HTERT RPE-1 (cell line): ENCODE results near the gene DDAH1.

Experiments used
- in situ Hi-C: fragments of 300-500 bp; cut with MboI; formaldehyde crosslinking; loops from 4 replicates; pipeline ENCODE4 v1.14.3; 2020; ENCODE audit warnings: low sequenced_read_pairs

DDAH1 gene

DNA sequence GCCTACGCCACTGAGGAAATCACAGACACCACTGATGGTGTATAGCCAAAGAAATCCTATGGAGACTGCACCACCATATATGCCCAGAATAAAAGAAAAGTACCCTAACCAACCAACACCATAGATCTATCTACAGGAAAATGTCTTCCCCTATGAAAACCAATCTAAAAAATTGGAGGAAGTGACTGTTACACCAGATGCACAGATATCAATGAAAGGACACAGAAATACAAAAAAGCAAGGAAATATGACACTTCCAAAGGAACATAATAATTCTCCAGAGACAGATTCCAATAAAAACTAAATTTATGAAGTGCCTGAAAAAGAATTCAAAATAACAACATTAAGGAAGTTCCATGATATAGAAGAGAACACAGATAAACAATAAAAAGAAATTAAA is 131.8 kb downstream of the DDAH1 start:
- in situ Hi-C loops, result no loop called here

GRCh38 chr1:85332575-85332974 is 132.4 kb downstream of the DDAH1 start:
- in situ Hi-C loops, result no loop called here

- in situ Hi-C loops, result no loop called here
Observed at GRCh38 chr1:85330711-85331290, 134.2 kb downstream of the DDAH1 start.

DNA sequence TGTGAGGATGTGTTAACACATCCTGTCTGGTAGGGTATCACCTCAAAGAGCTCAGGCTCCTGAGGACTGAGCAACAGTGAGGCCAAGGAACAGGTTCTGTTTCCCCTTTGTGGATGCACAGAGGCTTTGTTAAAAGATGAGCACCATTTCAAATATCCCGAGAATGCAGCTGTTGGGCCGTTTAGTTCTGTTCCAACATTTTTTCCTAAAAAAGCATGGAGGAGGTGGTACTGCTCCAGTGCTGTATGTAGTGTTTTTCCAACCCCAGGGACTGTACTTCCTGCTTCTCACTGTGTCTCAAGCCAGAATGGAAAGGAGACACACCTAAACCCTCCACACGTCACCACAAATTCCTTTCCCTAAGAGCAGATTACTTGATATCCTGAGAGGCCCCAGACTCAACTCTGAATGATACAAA is 134.7 kb downstream of the DDAH1 start:
- in situ Hi-C loops, result no loop called here

DNA sequence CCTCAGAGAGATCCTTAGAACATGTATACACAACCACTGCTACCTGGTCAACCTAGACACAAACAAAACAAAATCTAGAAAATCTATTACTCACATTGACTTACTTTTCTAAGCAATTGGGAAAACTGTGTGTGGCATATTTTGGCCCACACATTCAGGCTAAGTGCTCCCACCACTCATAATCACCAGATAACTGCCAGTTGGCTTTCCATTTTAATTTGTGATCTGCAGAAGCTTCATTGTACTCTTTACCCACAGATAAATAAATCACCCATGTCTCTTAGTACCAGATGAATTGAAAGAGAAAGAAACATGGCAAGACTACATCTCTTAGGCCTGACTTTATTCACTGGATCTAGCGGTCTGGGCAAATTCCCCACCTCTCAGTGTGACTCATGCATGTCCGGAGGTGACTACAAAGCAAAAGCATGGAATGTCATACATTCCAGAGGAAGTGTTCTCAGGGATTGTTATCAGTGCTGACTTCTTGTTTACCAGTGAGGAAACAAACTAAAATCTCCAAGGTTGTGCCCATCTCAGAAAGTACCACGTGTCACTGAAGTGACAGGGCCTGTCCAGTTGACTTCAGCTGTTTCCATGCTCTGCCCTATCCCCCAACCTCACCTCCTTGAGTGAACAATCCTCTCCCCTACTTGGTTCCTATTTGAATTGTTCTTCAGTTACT is 136.1 kb downstream of the DDAH1 start:
- in situ Hi-C loops, result no loop called here

- in situ Hi-C loops, result no loop called here
Observed at GRCh38 chr1:85327759-85328158, 137.2 kb downstream of the DDAH1 start.

GRCh38 chr1:85326851-85327250 is 138.1 kb downstream of the DDAH1 start:
- in situ Hi-C loops, result no loop called here

- in situ Hi-C loops, result no loop called here
Observed at GRCh38 chr1:85326336-85326735, 138.6 kb downstream of the DDAH1 start.

DNA sequence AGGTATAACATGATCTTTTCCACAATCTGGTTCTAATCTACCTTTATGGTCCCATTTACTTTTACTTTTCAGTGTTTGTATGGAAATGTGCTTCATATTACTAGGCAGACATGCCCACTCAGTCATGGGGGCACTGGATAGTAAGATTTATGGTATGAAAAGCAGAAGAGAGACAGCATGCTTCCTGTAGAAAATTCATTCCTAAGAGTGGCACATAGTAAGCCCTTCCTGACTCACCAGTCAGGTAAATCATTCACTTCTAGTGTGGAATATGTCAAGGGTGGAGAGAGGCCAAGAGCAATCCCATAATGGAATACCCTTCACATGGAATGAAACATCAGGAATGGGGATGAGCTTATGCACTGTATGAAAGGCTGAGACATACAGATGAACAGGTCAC is 139.0 kb downstream of the DDAH1 start:
- in situ Hi-C loops, result no loop called here

- in situ Hi-C loops, result no loop called here
Observed at GRCh38 chr1:85323770-85324169, 141.2 kb downstream of the DDAH1 start.

DNA sequence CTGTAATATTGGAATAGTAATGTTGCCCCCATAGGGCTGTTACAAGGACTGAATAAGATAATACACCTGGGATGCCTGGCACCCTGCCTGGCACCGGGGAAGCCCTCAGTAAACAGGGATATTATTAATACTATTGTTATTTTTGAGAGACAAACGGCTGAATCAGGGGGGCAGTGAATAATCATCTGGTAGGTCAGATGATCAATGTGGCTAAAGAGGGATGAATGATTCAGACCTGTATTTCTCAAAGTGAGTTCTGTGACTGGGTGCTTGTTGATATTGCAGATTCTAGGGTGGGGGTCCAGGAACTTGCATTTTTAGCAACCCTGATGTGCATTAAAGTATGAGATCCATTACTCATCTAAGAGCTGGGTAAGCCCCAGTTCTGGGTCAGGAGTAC is 142.3 kb downstream of the DDAH1 start:
- in situ Hi-C loops, result no loop called here

DNA sequence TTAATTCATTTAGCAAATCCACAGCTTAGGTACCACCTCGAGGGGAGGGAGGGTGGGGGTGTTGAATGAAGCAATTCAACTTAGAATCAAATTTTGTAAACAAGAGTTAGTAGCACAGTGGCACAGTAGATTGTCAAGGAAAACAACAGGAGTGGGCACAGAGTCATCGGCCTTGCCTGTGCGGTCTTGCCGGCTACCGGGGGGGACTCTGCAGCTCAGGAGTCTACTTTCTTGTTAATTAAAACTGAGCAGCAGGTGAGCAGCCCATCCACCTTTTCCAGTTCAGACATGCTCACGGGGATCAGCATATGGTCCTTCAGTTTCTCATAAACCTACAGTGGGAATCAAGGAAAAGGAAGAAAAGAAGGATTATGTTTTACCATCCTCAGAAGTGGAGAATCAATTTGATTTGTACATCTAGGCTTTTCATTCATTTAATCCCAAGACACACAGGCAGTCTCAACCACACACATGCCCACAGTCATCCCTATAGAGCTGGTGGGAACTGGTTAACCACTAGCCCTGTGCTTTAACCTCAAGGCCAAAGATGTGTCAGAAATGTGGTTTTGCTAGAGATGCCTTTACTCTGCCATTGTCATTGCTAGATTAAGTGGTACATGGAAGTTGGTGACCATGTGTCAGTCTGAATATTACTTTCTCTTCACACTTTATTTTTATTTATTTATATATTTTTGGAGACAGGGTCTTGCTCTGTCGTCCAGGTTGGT is 143.6 kb downstream of the DDAH1 start:
- in situ Hi-C loops, result no loop called here

DNA sequence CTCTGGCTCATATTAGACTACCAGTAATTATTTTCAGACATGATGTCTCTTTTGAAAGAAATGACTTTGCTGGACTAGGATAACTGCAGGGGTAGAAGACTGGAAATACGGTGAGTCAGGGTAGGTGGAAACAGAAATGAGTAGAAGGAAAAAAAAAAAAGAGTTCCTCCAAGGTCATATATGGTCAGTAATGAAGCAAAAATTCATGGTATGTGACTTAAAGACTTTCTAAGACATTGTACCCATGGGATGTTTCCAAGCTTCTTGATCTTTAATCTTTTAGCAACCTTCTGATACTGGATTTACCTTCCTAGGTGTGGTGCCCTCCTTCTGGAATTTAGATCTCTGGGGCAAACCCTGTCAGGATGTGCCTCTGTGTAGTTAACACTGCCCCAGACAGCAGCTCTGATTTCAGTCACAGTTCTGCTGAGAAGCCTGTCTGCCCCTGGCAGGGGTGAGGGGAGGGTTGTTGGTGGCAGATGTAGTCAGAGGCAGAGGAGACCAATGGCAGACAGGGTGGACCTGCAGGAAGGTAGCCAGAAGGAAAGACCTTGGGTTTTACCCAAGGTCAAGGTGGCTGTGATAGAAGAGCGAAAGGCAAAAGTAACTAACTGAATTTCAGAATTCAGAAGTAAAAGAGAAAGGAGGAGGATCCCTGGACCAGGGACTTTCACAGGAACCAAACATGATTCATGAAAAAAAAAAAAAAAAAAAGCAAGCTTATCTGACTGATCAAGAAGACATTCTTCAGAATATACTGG is 144.4 kb downstream of the DDAH1 start:
- in situ Hi-C loops, result no loop called here

- in situ Hi-C loops, result no loop called here
Observed at GRCh38 chr1:85319931-85320330, 145.0 kb downstream of the DDAH1 start.

- in situ Hi-C loops, result no loop called here
Observed at GRCh38 chr1:85319491-85319890, 145.5 kb downstream of the DDAH1 start.

- in situ Hi-C loops, result no loop called here
Observed at GRCh38 chr1:85318217-85318616, 146.7 kb downstream of the DDAH1 start.

- in situ Hi-C loops, result no loop called here
Observed at GRCh38 chr1:85317560-85317959, 147.4 kb downstream of the DDAH1 start.

DNA sequence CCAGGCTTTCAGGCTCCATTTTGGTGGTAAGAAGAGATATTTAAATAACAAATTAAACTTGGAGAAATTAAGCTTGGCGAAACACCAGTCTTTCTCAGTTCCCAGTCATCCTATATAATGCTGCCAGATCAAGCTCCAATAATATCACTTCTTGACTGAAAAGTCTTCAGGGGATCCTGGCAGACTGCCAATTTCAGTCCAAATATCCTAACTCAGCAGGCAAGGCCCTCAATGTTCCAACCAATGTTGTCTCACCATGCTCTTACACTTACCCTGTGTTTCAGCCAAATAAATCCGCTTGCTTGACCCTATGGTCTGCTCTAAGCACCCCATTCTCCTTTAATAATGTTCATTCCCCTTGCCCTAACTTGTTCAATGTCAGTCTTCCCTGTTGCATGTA is 148.6 kb downstream of the DDAH1 start:
- in situ Hi-C loops, result no loop called here

- in situ Hi-C loops, result no loop called here
Observed at GRCh38 chr1:85315789-85316188, 149.2 kb downstream of the DDAH1 start.

DNA sequence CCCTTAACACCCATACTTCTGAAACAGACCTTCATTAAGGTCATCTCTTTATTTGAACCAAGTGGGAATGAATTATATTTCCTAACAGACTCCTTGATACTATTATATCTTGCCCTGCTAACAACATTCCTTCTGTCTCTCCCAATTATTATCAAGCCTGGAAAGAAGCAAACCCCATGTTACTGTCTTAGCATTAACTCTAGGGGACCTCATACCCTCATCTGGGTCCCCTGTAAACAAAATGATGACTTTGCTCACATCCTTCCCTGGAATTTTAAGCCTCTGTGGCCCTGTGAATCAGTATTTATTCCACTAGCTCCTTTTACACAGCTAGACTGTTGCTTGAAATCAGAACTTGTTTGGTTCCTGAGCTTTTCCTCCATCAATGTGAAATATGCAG is 150.2 kb downstream of the DDAH1 start:
- in situ Hi-C loops, result no loop called here

- in situ Hi-C loops, result no loop called here
Observed at GRCh38 chr1:85313888-85314696, 150.9 kb downstream of the DDAH1 start.
